ENCODE results near the gene KDM8. TPM values are rescaled to one million over a fixed set of nuclear protein-coding genes. Genes with fewer than 3 reads are reported as not detected.

KDM8 gene
- total RNA-seq, 1 experiment from 2014 or later, result 3.7 TPM

GRCh38 chr16:27175888-27176287 lies 27.4 kb upstream of the KDM8 start:
- H3K36me3 Mint-ChIP-seq (ENCODE audit: insufficient read depth, unreplicated experiment), result peaks cover 6% of the 10 kb centered on the region
- BruUV-seq (replicated peaks), result no TSS peak
- no peak for TF ChIP-seq CTCF (IDR thresholded peaks at IDR 0.05; ENCODE audit: unreplicated experiment)
- H3K4me1 Mint-ChIP-seq (ENCODE audit: insufficient read depth, unreplicated experiment), result peaks cover 4% of the 10 kb centered on the region
- POLR2A ChIA-PET, result interaction anchor here (0.9 kb wide), 1 partner anchor 28 kb away, joined by 3 read pairs; the partner anchor contains the start of gene KDM8
- peaks cover 6% of the 10 kb centered on the region for H3K27me3 Mint-ChIP-seq (ENCODE audit: insufficient read depth, unreplicated experiment)
- intact Hi-C loops (cut with micrococcal nuclease), result loop anchor here (2.0 kb wide), 1 partner anchor 27 kb away; the partner anchor contains the start of gene KDM8
- H3K9me3 Mint-ChIP-seq (ENCODE audit: unreplicated experiment), result no peaks in the 10 kb centered on the region
- no peak for DNase-seq (ENCODE audit: unreplicated experiment)
- H3K27ac Mint-ChIP-seq (ENCODE audit: low read depth, unreplicated experiment), result no peak overlapping the region
- no peak overlapping the region for H3K4me3 Mint-ChIP-seq (ENCODE audit: unreplicated experiment)
- CTCF ChIA-PET, result interaction anchor here (0.7 to 1.4 kb wide), 2 partner anchors 72 to 192 kb away, joined by 3 to 4 read pairs; no protein-coding TSS in a partner anchor

DNA sequence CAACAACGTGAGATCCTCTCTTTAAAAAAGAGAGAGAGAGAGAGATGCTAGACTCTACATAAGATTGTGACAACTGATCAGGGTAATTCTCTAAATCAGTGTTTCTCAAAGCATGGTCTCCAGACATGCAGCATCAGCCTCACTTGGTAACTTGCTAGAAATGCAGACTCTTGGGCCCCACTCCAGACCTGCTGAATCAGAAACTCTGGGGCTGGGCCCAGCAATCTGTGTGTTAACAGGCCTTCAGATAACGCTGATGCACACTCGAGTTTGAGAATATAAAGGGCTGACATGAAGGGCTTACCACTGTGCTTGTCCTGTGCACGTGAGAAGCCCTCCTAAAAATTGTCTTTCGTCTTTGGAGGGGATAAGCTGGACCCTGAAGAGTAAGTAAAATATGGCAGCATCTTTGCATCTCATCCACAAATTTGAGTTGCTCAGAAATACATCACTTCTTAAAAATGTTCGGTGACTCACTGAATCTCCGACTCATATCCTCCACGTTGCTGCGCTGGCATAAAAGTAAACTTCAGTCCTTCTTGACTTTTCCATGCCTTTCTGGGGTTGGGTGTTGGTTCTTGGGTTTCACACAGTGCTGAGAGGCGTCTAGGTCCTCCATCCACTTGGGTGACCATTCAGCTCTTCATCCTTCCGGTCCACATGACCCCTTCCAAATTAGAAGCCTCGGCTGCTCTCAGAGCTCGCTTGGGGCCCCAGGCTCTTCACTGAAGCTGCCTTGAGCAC lies 26.1 kb upstream of the KDM8 start:
- Mint-ChIP-seq H3K9me3 (ENCODE audit: unreplicated experiment) (no peaks in the 10 kb centered on the region), H3K4me1 (ENCODE audit: insufficient read depth, unreplicated experiment) (peaks cover 4% of the 10 kb centered on the region), H3K27ac (ENCODE audit: low read depth, unreplicated experiment) (no peak overlapping the region), H3K27me3 (ENCODE audit: insufficient read depth, unreplicated experiment) (peaks cover 19% of the 10 kb centered on the region), H3K36me3 (ENCODE audit: insufficient read depth, unreplicated experiment) (peaks cover 6% of the 10 kb centered on the region), H3K4me3 (ENCODE audit: unreplicated experiment) (no peak overlapping the region)
- no TSS peak for BruUV-seq (replicated peaks)
- no peak for TF ChIP-seq CTCF (IDR thresholded peaks at IDR 0.05; ENCODE audit: unreplicated experiment)
- intact Hi-C loops (cut with micrococcal nuclease), result no loop called here
- ChIA-PET CTCF (interaction anchor here (0.6 to 1.8 kb wide), 2 partner anchors 58 to 67 kb away, joined by 3 to 5 read pairs; no protein-coding TSS in a partner anchor), POLR2A (interaction anchor here (1.5 kb wide), 1 partner anchor 26 kb away, joined by 3 read pairs; the partner anchor contains the start of gene KDM8)
- no peak for DNase-seq (ENCODE audit: unreplicated experiment)

DNA sequence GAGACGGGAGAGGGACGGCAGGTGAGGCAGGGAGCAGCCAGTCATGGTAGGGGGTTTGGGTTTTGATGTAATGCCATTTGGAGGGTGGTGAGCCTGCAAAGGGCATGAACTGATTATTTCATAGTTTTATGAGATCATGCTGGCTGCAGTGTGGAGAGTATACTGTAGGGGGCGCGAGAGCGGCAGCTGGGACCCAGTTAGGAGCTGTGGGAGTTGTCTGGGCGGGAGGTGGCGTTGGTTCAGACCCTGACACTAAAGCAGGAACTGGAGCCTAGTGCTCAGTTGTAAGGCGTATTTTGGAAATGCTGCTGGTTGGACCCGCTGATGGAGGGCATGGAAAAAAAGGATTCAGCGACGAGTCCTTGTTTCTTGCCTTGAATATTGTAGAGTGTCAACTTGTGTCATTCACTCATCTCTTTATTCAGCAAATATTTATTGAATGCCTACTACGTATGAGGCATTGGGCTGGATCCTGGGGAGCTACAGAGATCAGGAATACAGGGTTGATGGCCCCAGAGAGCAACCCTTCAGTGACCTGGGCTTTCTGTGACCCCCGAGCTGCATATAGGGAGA lies 23.7 kb upstream of the KDM8 start:
- no peaks in the 10 kb centered on the region for H3K9me3 Mint-ChIP-seq (ENCODE audit: unreplicated experiment)
- H3K4me3 Mint-ChIP-seq (ENCODE audit: unreplicated experiment), result no peak overlapping the region
- POLR2A ChIA-PET, result no interaction called here

More for the DNA sequence above, 23.7 kb upstream of the KDM8 start:
- no TSS peak for BruUV-seq (replicated peaks)
- Mint-ChIP-seq H3K27me3 (ENCODE audit: insufficient read depth, unreplicated experiment) (peaks cover 21% of the 10 kb centered on the region), H3K36me3 (ENCODE audit: insufficient read depth, unreplicated experiment) (peaks cover 6% of the 10 kb centered on the region), H3K27ac (ENCODE audit: low read depth, unreplicated experiment) (no peak overlapping the region), H3K4me1 (ENCODE audit: insufficient read depth, unreplicated experiment) (peaks cover 4% of the 10 kb centered on the region)
- TF ChIP-seq CTCF (IDR thresholded peaks at IDR 0.05; ENCODE audit: unreplicated experiment), result peak; percentile 59
- intact Hi-C loops (cut with micrococcal nuclease), result no loop called here
- DNase-seq (ENCODE audit: unreplicated experiment), result peak; percentile 60
- CTCF ChIA-PET, result interaction anchor here (0.5 to 1.4 kb wide), 12 partner anchors 9 to 1934 kb away, joined by 3 to 6 read pairs (median 3); no protein-coding TSS in a partner anchor
